HEK293 (cell line): Measurements from ENCODE around the gene EMC9.

ENCODE experiments used
- CTCF ChIA-PET: fragments of 350-600 bp; formaldehyde crosslinking; extraction: SDS; loops from one replicate; lab custom pipeline; 2021; ENCODE audit warnings: antibody characterized with exemption; lab: Yijun Ruan, JAX
- POLR2A ChIA-PET: fragments of 300-600 bp; formaldehyde crosslinking; extraction: SDS; loops from one replicate; lab custom pipeline; 2020; ENCODE audit warnings: antibody characterized with exemption, inconsistent platforms; lab: Yijun Ruan, JAX
- H3K27ac ChIP-seq: fragments of 200-500 bp; sonication (Bioruptor generic); 2 replicates; pipeline ENCODE4 v1.5.1; 2014; ENCODE audit warnings: low read depth, low read length, control low read depth, inconsistent platforms; ENCODE audit errors: extremely low read depth
- H3K36me3 ChIP-seq, 2 experiments: fragments of 200-500 bp in 1 of 2; sonication (Bioruptor generic) in 1 of 2; 1 replicate in 1 of 2; 2 replicates in 1 of 2; pipeline ENCODE4 v1.5.1; 2014 to 2017; ENCODE audit warnings: inconsistent platforms in 2 of 2, low read length in 2 of 2; ENCODE audit not compliant: control insufficient read depth in 2 of 2, insufficient read depth in 1 of 2
- H3K4me1 ChIP-seq: fragments of 200-500 bp; sonication (Bioruptor generic); 2 replicates; pipeline ENCODE4 v1.5.1; 2014; ENCODE audit warnings: mild to moderate bottlenecking, low read length, inconsistent platforms; ENCODE audit not compliant: control insufficient read depth, insufficient read depth
- H3K4me3 ChIP-seq: 2 replicates; pipeline ENCODE4 v1.5.1; 2011; ENCODE audit warnings: low read depth, mild to moderate bottlenecking, control low read depth, low read length, moderate library complexity
- H3K9me3 ChIP-seq: fragments of 200-500 bp; sonication (Bioruptor generic); 2 replicates; pipeline ENCODE4 v1.5.1; 2014; ENCODE audit warnings: low read depth, low read length, inconsistent platforms; ENCODE audit not compliant: control insufficient read depth, insufficient read depth
- FEZF1 ChIP-seq: fragments of 450-650 bp; formaldehyde crosslinking; IDR thresholded peaks from 2 replicates; pipeline ENCODE4 v1.5.1; 2016; ENCODE audit warnings: missing biosample characterization, missing genetic modification characterization
- GLIS2 ChIP-seq: fragments of 450-650 bp; formaldehyde crosslinking; IDR thresholded peaks from 2 replicates; pipeline ENCODE4 v1.5.1; 2016; ENCODE audit warnings: missing biosample characterization, missing genetic modification characterization
- HOXA7 ChIP-seq: sonication (generic); formaldehyde crosslinking; IDR thresholded peaks from 2 replicates; pipeline ENCODE4 v1.8.1; 2022; ENCODE audit warnings: missing genetic modification reagents, borderline replicate concordance
- KLF16 ChIP-seq: fragments of 450-650 bp; formaldehyde crosslinking; IDR thresholded peaks from 2 replicates; pipeline ENCODE4 v1.5.1; 2017; ENCODE audit warnings: missing biosample characterization, missing genetic modification characterization
- KLF7 ChIP-seq: fragments of 450-650 bp; formaldehyde crosslinking; IDR thresholded peaks from 2 replicates; pipeline ENCODE4 v1.5.1; 2016; ENCODE audit warnings: missing biosample characterization, missing genetic modification characterization, borderline replicate concordance
- SALL2 ChIP-seq: fragments of 450-650 bp; formaldehyde crosslinking; IDR thresholded peaks from 2 replicates; pipeline ENCODE4 v1.5.0; 2017; ENCODE audit warnings: missing biosample characterization, mild to moderate bottlenecking, missing genetic modification characterization, borderline replicate concordance
- SCRT2 ChIP-seq: fragments of 450-650 bp; formaldehyde crosslinking; IDR thresholded peaks from 2 replicates; pipeline ENCODE4 v1.5.1; 2016; ENCODE audit warnings: missing biosample characterization, missing genetic modification characterization
- ZBTB1 ChIP-seq: fragments of 450-650 bp; formaldehyde crosslinking; IDR thresholded peaks from 2 replicates; pipeline ENCODE4 v1.5.1; 2016; ENCODE audit warnings: missing biosample characterization, missing genetic modification characterization
- ZBTB20 ChIP-seq: fragments of 450-650 bp; formaldehyde crosslinking; IDR thresholded peaks from 2 replicates; pipeline ENCODE4 v1.5.1; 2016; ENCODE audit warnings: missing biosample characterization, missing genetic modification characterization
- ZBTB8A ChIP-seq: fragments of 450-650 bp; formaldehyde crosslinking; IDR thresholded peaks from 2 replicates; pipeline ENCODE4 v1.5.1; 2016; ENCODE audit warnings: missing biosample characterization, missing genetic modification characterization
- ZIC2 ChIP-seq: fragments of 450-650 bp; formaldehyde crosslinking; IDR thresholded peaks from 2 replicates; pipeline ENCODE4 v1.5.1; 2016; ENCODE audit warnings: missing biosample characterization, missing genetic modification characterization
- ZNF121 ChIP-seq: fragments of 450-650 bp; formaldehyde crosslinking; IDR thresholded peaks from 2 replicates; pipeline ENCODE4 v1.5.1; 2016; ENCODE audit warnings: missing biosample characterization, missing genetic modification characterization
- ZNF175 ChIP-seq: fragments of 450-650 bp; formaldehyde crosslinking; IDR thresholded peaks from 2 replicates; pipeline ENCODE4 v1.5.1; 2016; ENCODE audit warnings: missing biosample characterization, missing genetic modification characterization
- ZNF350 ChIP-seq: fragments of 450-650 bp; formaldehyde crosslinking; IDR thresholded peaks from 2 replicates; pipeline ENCODE4 v1.5.0; 2017; ENCODE audit warnings: missing biosample characterization, mild to moderate bottlenecking, missing genetic modification characterization
- ZNF521 ChIP-seq: fragments of 450-650 bp; formaldehyde crosslinking; IDR thresholded peaks from 2 replicates; pipeline ENCODE4 v1.5.1; 2017; ENCODE audit warnings: missing biosample characterization, mild to moderate bottlenecking, missing genetic modification characterization
- ZNF555 ChIP-seq: fragments of 450-650 bp; formaldehyde crosslinking; conservative IDR thresholded peaks from 2 replicates; pipeline ENCODE4 v1.5.1; 2017; ENCODE audit warnings: missing biosample characterization, mild to moderate bottlenecking, missing genetic modification characterization, inconsistent platforms
- ZNF561 ChIP-seq: fragments of 450-650 bp; IDR thresholded peaks from 2 replicates; pipeline ENCODE4 v1.5.1; 2018; ENCODE audit warnings: missing biosample characterization, missing genetic modification characterization, borderline replicate concordance
- ZNF626 ChIP-seq: fragments of 450-650 bp; sonication (Bioruptor Pico); formaldehyde crosslinking; IDR thresholded peaks from 2 replicates; pipeline ENCODE4 v1.5.1; 2018; ENCODE audit warnings: missing biosample characterization, missing genetic modification characterization, inconsistent platforms
- ZNF658 ChIP-seq: fragments of 450-650 bp; formaldehyde crosslinking; IDR thresholded peaks from 2 replicates; pipeline ENCODE4; 2016; ENCODE audit warnings: missing biosample characterization, missing genetic modification characterization
- ZNF768 ChIP-seq: fragments of 450-650 bp; formaldehyde crosslinking; IDR thresholded peaks from 2 replicates; pipeline ENCODE4 v1.5.1; 2018; ENCODE audit warnings: missing biosample characterization, mild to moderate bottlenecking, missing genetic modification characterization
- TF ChIP-seq, protein P1 (sequence below): fragments of 450-650 bp; formaldehyde crosslinking; conservative IDR thresholded peaks from 2 replicates; pipeline ENCODE4 v1.5.1; 2016; ENCODE audit warnings: low read depth, missing biosample characterization, missing genetic modification characterization
- TF ChIP-seq, protein P2 (sequence below): fragments of 450-650 bp; formaldehyde crosslinking; IDR thresholded peaks from 2 replicates; pipeline ENCODE4 v1.5.1; 2016; ENCODE audit warnings: missing biosample characterization, missing genetic modification characterization
- TF ChIP-seq, protein P3 (sequence below): fragments of 450-650 bp; formaldehyde crosslinking; IDR thresholded peaks from 2 replicates; pipeline ENCODE4 v1.5.1; 2016; ENCODE audit warnings: missing biosample characterization, missing genetic modification characterization, borderline replicate concordance
- TF ChIP-seq, protein P4 (sequence below): sonication (generic); formaldehyde crosslinking; IDR thresholded peaks from 2 replicates; pipeline ENCODE4 v1.8.1; 2022; ENCODE audit warnings: mild to moderate bottlenecking, moderate library complexity, missing genetic modification reagents

Gene EMC9

DNA sequence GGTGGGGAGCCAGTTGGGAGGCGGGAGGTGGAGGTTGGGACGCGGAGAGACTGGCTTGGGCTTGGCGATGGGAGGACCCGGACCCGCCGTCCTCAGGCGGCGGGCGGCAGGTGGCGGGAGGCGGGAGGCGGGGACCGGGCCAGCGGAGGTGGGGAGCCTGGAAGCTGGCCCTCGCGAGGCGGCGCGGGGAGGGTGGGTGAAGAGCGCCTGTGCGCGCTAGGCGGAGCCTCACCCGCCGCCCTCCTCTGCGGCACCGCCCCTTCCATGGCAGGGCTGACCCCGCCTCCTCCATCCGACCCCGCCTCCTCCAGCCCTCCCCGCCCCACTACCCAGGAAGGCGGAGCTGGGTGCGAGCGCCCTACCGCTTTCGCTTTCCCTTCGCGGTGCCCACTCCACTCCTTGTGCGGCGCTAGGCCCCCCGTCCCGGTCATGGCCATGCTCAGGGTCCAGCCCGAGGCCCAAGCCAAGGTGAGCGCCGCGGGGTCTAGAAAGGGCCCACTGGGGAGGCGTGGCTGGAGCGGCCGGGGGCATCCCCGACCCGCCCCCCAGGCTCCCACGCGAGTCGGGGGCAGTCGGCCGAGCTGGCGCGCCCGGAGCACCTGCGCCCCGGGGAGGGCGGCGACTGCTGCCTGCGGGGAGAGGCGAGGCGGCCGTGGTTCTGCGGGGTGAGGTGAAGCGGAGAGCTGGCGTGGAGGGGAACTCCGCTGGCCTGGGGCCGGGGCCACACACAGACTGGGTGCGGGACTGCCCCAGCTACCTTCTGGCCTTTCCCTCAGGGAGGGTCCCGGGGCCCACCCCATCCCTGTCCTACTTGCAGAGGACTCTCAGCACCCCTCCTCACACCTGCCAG lies 5.3 kb downstream of the EMC9 start, which contains the start of gene PSME1 (continued):
- TF ChIP-seq ZNF555 (tag by site-specific recombination) (no peak), ZNF561 (tag by site-specific recombination) (peak; percentile 15; the same call in 1 of the 2 replicates), ZNF658 (tag by site-specific recombination) (no peak), ZNF350 (tag by site-specific recombination) (no peak), ZIC2 (tag by site-specific recombination) (peak; percentile 51; the same call in 1 of the 2 replicates), KLF16 (tag by site-specific recombination) (peak; percentile 76), ZNF768 (tag by site-specific recombination) (no peak), KLF7 (tag by site-specific recombination) (no peak), ZBTB1 (tag by site-specific recombination) (0 out of 2 replicates have a peak, but pooled peaks have one; percentile 7)
- TF ChIP-seq, protein P1, sequence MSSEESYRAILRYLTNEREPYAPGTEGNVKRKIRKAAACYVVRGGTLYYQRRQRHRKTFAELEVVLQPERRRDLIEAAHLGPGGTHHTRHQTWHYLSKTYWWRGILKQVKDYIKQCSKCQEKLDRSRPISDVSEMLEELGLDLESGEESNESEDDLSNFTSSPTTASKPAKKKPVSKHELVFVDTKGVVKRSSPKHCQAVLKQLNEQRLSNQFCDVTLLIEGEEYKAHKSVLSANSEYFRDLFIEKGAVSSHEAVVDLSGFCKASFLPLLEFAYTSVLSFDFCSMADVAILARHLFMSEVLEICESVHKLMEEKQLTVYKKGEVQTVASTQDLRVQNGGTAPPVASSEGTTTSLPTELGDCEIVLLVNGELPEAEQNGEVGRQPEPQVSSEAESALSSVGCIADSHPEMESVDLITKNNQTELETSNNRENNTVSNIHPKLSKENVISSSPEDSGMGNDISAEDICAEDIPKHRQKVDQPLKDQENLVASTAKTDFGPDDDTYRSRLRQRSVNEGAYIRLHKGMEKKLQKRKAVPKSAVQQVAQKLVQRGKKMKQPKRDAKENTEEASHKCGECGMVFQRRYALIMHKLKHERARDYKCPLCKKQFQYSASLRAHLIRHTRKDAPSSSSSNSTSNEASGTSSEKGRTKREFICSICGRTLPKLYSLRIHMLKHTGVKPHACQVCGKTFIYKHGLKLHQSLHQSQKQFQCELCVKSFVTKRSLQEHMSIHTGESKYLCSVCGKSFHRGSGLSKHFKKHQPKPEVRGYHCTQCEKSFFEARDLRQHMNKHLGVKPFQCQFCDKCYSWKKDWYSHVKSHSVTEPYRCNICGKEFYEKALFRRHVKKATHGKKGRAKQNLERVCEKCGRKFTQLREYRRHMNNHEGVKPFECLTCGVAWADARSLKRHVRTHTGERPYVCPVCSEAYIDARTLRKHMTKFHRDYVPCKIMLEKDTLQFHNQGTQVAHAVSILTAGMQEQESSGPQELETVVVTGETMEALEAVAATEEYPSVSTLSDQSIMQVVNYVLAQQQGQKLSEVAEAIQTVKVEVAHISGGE (tag by site-specific recombination) = no peak
- TF ChIP-seq, protein P2, sequence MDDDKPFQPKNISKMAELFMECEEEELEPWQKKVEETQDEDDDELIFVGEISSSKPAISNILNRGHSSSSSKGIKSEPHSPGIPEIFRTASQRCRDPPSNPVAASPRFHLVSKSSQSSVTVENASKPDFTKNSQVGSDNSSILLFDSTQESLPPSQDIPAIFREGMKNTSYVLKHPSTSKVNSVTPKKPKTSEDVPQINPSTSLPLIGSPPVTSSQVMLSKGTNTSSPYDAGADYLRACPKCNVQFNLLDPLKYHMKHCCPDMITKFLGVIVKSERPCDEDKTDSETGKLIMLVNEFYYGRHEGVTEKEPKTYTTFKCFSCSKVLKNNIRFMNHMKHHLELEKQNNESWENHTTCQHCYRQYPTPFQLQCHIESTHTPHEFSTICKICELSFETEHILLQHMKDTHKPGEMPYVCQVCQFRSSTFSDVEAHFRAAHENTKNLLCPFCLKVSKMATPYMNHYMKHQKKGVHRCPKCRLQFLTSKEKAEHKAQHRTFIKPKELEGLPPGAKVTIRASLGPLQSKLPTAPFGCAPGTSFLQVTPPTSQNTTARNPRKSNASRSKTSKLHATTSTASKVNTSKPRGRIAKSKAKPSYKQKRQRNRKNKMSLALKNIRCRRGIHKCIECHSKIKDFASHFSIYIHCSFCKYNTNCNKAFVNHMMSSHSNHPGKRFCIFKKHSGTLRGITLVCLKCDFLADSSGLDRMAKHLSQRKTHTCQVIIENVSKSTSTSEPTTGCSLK = no peak
- TF ChIP-seq, protein P3, sequence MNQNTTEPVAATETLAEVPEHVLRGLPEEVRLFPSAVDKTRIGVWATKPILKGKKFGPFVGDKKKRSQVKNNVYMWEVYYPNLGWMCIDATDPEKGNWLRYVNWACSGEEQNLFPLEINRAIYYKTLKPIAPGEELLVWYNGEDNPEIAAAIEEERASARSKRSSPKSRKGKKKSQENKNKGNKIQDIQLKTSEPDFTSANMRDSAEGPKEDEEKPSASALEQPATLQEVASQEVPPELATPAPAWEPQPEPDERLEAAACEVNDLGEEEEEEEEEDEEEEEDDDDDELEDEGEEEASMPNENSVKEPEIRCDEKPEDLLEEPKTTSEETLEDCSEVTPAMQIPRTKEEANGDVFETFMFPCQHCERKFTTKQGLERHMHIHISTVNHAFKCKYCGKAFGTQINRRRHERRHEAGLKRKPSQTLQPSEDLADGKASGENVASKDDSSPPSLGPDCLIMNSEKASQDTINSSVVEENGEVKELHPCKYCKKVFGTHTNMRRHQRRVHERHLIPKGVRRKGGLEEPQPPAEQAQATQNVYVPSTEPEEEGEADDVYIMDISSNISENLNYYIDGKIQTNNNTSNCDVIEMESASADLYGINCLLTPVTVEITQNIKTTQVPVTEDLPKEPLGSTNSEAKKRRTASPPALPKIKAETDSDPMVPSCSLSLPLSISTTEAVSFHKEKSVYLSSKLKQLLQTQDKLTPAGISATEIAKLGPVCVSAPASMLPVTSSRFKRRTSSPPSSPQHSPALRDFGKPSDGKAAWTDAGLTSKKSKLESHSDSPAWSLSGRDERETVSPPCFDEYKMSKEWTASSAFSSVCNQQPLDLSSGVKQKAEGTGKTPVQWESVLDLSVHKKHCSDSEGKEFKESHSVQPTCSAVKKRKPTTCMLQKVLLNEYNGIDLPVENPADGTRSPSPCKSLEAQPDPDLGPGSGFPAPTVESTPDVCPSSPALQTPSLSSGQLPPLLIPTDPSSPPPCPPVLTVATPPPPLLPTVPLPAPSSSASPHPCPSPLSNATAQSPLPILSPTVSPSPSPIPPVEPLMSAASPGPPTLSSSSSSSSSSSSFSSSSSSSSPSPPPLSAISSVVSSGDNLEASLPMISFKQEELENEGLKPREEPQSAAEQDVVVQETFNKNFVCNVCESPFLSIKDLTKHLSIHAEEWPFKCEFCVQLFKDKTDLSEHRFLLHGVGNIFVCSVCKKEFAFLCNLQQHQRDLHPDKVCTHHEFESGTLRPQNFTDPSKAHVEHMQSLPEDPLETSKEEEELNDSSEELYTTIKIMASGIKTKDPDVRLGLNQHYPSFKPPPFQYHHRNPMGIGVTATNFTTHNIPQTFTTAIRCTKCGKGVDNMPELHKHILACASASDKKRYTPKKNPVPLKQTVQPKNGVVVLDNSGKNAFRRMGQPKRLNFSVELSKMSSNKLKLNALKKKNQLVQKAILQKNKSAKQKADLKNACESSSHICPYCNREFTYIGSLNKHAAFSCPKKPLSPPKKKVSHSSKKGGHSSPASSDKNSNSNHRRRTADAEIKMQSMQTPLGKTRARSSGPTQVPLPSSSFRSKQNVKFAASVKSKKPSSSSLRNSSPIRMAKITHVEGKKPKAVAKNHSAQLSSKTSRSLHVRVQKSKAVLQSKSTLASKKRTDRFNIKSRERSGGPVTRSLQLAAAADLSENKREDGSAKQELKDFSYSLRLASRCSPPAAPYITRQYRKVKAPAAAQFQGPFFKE (tag by site-specific recombination) = no peak

DNA sequence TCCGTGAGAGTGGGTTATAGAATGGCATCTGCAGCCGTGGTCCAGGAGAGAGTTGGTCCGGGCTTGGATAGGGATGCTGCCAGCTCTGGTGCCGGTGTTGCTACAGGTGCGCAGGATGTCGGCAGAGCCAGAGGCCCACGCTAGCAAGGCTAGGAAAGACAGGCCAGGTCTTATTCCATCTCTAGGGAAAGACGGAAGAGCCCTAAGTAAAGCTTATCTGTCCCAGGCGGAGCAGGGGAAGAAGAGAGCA lies 5.9 kb downstream of the EMC9 start:
- Histone ChIP-seq H3K4me3 (peak overlapping the region; percentile 92), H3K36me3 (peaks cover 11 to 27% of the 10 kb centered on the region in 2 experiments), H3K9me3 (no peaks in the 10 kb centered on the region), H3K4me1 (peaks cover 4% of the 10 kb centered on the region; the same call in 1 of the 2 replicates), H3K27ac (peak overlapping the region; percentile 65)
- CTCF ChIA-PET = interaction anchor here (0.9 to 1.0 kb wide), 2 partner anchors 21 to 26 kb away, joined by 3 to 6 read pairs; partner anchors contain the start of genes DCAF11, IRF9 and NRL
- POLR2A ChIA-PET = interaction anchor here (0.6 to 7.3 kb wide), 20 partner anchors 8 to 579 kb away, joined by 3 to 163 read pairs (median 4); partner anchors contain the start of genes CIDEB, DCAF11, IRF9 and MDP1
- no peak for TF ChIP-seq FEZF1 (tag by site-specific recombination)
- TF ChIP-seq ZNF626 (tag by site-specific recombination) = no peak
- TF ChIP-seq SCRT2 (tag by site-specific recombination) = peak; percentile 97
- no peak for TF ChIP-seq GLIS2 (tag by site-specific recombination)
- no peak for TF ChIP-seq ZNF121 (tag by site-specific recombination)
- no peak for TF ChIP-seq SALL2 (tag by site-specific recombination)
- TF ChIP-seq ZBTB8A (tag by site-specific recombination) = no peak
- TF ChIP-seq HOXA7 (CRISPR knock-in tag) = no peak
- TF ChIP-seq ZNF175 = no peak
- TF ChIP-seq ZBTB20 (tag by site-specific recombination) = 0 out of 2 replicates have a peak, but pooled peaks have one; percentile 28
- TF ChIP-seq, protein P4, sequence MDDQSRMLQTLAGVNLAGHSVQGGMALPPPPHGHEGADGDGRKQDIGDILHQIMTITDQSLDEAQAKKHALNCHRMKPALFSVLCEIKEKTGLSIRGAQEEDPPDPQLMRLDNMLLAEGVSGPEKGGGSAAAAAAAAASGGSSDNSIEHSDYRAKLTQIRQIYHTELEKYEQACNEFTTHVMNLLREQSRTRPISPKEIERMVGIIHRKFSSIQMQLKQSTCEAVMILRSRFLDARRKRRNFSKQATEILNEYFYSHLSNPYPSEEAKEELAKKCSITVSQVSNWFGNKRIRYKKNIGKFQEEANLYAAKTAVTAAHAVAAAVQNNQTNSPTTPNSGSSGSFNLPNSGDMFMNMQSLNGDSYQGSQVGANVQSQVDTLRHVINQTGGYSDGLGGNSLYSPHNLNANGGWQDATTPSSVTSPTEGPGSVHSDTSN = no peak
- TF ChIP-seq ZNF521 = no peak
